Hematopoietic multipotent progenitor cell treated with erythropoietin and hydrocortisone succinate and interleukin-3 and kit ligand, for 17 days (in vitro differentiated cells): ENCODE measurements around the gene CCR9.

Experiments used
- DNase-seq: peaks from one replicate; pipeline ENCODE4 v3.0.0-alpha.2; 2015; ENCODE audit warnings: low spot score

Gene CCR9

GRCh38 chr3:45937206-45938042, 51.1 kb downstream of the CCR9 start:
- no peak for DNase-seq

GRCh38 chr3:45938043-45938435, 51.7 kb downstream of the CCR9 start:
- no peak for DNase-seq

DNA sequence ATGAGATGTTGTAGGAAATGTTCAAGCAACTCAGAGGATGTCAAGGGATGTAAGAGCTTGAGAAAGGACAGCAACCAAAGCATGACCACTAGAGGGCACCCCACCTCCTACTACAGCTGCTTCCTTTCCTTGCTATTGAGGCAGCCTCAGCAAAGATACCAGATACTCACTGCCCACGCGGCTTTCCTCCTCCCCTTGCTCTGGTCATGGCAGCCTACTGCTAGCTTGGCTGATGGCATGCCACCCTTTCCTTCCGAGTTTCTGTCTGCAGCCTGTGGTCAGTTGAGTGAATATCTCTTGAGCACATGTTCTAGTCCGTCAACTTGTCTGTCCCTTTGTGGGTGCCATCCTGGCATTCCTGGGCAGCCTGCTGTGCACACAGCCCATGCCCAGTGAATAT, 52.5 kb downstream of the CCR9 start:
- peak; percentile 87 for DNase-seq

DNA sequence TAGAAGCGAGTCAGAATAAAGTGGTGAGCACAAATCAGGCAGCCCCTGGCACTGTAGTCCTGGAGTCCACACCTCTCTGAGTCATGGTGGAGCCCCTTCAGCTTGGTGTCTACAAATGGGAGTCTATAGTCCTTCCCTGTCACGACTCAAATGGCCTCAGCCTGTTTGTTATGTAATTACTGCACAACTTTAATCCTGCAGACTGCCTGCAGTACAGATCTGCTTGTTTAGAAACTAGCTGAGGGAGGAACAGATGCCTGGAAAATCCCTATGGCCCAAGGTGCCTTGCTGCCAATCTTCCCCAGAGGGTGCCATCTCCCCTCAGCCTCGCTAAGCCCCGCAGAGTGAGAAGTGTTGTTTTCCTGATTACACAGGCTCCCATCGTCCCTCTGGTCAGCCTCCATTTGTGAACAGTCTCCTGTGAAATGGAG, 53.0 kb downstream of the CCR9 start:
- no peak for DNase-seq

DNA sequence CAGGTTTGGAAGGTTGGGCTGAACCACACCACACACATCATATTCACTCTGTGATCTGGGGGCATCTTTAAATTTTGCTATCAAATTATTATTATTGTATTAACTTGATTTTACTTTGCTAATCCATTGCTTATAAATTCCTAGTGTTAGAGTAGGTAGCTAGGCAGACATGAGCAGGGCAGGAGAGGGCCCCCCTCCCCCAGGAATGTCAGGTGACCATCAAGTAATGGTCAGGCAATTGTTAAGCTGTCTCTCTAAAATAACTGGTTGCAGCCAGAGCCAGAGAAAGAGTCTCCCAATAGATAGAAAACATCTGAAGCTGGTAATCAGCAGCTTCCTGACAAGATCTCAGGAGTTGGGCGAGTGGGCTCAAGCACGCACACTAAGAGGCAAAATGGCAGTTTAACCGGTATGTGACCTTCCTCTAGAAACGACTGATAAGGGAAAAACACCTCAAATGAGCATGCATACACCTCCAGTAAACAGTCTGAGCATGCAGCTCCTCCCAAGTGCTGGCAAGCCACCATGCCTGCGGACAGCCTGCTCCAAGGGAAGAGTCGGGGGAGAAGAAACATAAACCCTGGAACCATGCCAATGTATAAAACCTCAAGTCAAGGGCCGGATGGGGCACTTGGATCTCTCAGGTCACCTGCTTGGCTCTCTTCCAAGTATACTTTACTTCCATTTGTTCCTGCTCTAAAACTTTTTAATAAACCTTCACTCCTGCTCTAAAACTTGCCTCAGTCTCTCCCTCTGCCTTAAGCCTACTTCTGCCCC, 53.8 kb downstream of the CCR9 start:
- DNase-seq = no peak

DNA sequence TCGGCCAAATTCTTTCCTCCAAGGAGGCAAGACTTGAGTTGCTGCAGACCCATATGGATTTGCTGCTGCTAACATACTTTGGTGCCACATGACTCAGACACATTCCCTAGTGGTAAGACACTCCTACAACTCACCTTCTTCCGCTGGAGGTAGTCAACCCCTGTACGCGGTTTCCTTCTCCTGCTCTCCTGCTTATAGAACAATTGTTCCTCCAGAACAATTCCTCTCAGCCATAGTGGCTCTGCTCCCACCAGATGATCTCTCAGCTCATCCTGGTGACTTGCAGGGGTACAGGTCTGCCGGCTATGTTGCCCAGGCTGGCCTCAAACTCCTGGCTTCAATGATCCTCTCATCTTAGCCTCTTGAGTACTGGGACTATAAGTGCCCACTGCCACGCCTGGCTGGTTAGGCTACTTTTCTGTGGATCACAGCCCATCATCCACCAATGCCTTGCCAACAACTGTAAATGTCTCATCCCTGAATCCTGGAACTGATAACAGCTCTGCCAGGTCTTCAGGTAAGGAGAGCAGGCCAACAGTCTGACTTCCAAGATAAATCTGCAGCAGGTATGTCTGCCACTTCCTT, 54.5 kb downstream of the CCR9 start:
- no peak for DNase-seq

DNA sequence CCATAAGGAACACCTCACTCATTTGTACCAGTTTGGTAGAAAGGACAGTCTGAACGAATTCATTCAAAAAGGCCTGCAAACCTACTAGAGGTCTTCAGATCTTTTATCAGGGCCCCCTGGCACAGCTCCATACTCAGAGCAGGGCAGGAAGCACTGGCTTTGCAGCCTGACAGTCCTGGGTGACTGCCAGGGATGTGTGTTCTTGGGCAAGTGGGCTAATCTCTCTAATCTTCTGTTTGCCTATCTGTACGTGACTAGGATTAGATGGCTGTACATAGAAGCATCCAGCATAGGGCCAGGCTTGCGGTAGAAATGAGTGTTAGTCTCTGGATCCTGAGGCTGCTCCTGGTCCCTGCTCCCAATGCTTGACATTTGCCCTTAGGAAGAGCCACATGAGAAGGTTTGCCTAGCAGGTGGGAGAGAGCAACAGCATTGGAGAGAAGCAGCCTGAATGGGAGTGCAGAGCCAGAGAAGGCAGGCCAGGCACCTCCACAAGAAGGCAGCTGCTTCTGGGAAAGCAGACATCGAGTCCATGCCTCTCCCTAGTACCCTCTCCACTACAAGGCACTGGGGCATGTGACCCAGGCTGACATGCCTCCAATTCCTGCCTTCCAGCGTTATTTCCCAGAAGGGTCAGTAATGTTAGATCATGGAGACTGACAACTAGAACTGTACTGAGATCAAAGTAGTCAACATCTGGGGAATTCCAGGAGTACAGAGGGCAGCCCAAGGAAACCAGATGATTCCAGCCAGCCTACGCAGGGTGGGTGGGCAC, 55.9 kb downstream of the CCR9 start:
- DNase-seq = peak; percentile 25

- no peak for DNase-seq
Observed at GRCh38 chr3:45943207-45943846, 57.0 kb downstream of the CCR9 start, which contains the start of gene CXCR6. CXCR6 (plus strand) TSS chr3:45943464; CDS start chr3:45946482, 3,018 bp downstream.

- DNase-seq = no peak
Observed at GRCh38 chr3:45944830-45945620, 58.7 kb downstream of the CCR9 start.

DNA sequence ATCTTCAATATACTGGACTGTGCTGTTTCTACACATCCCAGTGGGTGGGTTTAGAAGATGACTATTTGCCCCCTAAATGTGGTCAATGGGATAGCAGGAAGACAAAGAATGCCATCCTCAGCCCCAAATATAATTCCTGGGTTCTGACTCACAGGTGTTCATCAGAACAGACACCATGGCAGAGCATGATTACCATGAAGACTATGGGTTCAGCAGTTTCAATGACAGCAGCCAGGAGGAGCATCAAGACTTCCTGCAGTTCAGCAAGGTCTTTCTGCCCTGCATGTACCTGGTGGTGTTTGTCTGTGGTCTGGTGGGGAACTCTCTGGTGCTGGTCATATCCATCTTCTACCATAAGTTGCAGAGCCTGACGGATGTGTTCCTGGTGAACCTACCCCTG, 60.0 kb downstream of the CCR9 start:
- no peak for DNase-seq

DNA sequence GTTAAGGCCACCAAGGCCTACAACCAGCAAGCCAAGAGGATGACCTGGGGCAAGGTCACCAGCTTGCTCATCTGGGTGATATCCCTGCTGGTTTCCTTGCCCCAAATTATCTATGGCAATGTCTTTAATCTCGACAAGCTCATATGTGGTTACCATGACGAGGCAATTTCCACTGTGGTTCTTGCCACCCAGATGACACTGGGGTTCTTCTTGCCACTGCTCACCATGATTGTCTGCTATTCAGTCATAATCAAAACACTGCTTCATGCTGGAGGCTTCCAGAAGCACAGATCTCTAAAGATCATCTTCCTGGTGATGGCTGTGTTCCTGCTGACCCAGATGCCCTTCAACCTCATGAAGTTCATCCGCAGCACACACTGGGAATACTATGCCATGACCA, 60.5 kb downstream of the CCR9 start:
- DNase-seq = peak; percentile 69

DNA sequence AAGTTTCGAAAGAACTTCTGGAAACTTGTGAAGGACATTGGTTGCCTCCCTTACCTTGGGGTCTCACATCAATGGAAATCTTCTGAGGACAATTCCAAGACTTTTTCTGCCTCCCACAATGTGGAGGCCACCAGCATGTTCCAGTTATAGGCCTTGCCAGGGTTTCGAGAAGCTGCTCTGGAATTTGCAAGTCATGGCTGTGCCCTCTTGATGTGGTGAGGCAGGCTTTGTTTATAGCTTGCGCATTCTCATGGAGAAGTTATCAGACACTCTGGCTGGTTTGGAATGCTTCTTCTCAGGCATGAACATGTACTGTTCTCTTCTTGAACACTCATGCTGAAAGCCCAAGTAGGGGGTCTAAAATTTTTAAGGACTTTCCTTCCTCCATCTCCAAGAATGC, 61.0 kb downstream of the CCR9 start:
- DNase-seq = no peak

- DNase-seq = no peak
Observed at GRCh38 chr3:45948311-45948781, 62.0 kb downstream of the CCR9 start.

DNA sequence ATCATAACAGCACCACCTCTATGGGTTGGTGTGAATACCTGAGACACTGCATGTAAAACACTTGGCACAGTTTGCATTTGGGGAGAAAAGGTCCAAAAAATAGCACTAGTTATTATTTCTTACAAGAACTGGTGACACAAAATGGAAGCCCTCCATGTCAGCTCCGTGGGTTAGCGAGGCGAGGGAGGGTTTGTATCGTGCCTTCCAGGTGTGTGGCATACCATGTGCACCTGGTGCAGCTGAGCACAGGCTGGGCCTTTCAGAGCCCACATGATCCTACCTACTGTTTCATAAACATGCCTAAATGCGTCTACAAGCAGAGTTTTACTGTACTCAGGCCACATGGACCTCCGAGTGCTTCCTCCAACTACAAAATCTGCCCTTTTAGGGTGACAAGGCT, 62.5 kb downstream of the CCR9 start:
- DNase-seq = no peak

- DNase-seq = no peak
Observed at GRCh38 chr3:45949432-45949831, 63.1 kb downstream of the CCR9 start.

DNA sequence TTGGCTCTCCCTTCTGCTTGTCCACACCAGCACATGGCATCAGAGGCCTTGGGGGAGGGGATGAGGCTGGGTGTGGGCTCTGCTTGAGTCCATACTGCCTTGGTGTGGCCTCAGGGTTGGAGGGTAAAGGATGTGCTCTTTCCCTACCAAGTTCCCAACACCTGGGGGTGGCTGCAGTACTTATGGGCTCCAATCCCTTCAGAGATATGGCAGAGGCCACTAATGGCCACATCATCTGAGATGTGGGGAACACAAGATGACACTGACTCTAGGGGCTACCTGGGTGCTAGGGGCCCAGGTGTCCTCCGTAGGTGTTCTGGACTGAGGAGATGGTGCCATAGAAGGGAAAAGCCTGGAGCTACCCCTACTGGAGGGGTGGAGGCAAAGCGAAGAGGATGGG, 63.8 kb downstream of the CCR9 start:
- DNase-seq = no peak

GRCh38 chr3:45950686-45951600, 64.6 kb downstream of the CCR9 start:
- DNase-seq = no peak

DNA sequence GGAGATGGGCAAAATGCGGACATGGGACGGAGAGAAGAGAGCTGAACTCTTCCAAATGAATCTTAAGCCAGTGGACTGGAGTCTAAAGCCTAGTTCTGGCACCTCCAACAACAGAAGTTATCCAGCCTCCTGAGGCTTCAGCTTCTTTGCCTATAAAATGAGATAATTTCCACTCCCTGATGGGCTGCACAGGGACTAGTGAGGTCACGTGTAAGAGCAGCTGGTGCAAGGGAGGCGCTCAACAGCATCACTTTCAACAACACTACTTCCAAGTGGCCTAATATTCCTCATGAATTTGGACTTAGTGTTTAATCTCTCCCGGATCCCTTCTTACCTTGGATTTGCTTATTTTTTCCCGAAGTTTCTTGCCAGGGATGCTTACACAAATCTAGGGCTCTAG, 65.6 kb downstream of the CCR9 start:
- no peak for DNase-seq

- no peak for DNase-seq
Observed at GRCh38 chr3:45952456-45952855, 66.1 kb downstream of the CCR9 start.
